Loucy (cell line): ENCODE data around the gene NUTF2.

Source experiments
- EZH2phosphoT487 ChIP-seq: fragments of 200-600 bp; IDR thresholded peaks from 2 replicates; pipeline ENCODE4 v1.6.1; 2018; ENCODE audit warnings: antibody characterized with exemption, mild to moderate bottlenecking, moderate library complexity, borderline replicate concordance
- TF ChIP-seq, protein P1 (sequence below): fragments of 200-600 bp; sonication (generic); conservative IDR thresholded peaks from 2 replicates; pipeline ENCODE4 v1.5.1; 2014; ENCODE audit warnings: mild to moderate bottlenecking, antibody characterized with exemption, low read length

DNA sequence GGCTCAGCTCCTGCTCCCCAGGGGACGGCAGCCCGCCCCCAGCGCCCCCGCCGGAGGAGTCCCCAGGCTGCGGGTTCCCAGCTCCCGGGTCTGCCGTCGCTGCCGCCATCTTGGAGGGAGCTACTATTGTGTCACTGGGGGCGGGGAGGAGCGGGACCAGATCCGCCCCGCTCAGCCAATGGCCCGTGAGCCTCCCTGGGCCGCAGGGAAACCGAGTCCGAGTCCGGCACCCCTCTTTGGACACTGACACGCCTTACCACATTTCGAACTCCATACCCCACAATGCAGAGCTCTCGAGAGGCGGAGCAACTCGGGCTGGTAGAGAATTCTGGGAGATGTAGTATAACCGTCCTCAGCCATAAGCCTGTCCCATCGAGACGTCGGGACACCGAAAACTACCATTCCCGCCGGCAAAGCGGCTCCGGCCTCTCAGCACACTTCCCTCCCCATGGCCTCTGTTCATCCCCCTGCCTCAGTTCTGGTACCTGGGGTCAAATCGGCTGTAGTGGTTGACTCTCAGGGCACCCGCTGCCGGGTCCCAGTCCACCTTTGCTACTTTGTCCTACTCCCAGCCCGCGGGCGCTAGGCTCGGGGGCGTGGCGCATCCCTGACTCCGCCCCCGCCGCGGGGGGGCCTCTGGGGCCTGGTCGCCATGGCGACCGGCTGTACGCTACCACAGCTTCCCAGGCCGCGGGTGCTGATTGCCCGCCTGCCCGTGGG, 40.1 kb upstream of the NUTF2 start, which contains the start of the genes RANBP10 and TSNAXIP1:
- TF ChIP-seq, protein P1, sequence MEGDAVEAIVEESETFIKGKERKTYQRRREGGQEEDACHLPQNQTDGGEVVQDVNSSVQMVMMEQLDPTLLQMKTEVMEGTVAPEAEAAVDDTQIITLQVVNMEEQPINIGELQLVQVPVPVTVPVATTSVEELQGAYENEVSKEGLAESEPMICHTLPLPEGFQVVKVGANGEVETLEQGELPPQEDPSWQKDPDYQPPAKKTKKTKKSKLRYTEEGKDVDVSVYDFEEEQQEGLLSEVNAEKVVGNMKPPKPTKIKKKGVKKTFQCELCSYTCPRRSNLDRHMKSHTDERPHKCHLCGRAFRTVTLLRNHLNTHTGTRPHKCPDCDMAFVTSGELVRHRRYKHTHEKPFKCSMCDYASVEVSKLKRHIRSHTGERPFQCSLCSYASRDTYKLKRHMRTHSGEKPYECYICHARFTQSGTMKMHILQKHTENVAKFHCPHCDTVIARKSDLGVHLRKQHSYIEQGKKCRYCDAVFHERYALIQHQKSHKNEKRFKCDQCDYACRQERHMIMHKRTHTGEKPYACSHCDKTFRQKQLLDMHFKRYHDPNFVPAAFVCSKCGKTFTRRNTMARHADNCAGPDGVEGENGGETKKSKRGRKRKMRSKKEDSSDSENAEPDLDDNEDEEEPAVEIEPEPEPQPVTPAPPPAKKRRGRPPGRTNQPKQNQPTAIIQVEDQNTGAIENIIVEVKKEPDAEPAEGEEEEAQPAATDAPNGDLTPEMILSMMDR = no peak
- no peak for TF ChIP-seq EZH2phosphoT487
